Colon (tissue), 2 donors: ENCODE measurements around the gene OTUB2.

Experiments
- FAIRE-seq: peaks from 2 replicates; lab custom pipeline; 2012; peaks lifted over from hg19 to GRCh38; lab: Jason Lieb, UNC
- donor health status: control.
- donor health status: control.

Gene OTUB2

DNA sequence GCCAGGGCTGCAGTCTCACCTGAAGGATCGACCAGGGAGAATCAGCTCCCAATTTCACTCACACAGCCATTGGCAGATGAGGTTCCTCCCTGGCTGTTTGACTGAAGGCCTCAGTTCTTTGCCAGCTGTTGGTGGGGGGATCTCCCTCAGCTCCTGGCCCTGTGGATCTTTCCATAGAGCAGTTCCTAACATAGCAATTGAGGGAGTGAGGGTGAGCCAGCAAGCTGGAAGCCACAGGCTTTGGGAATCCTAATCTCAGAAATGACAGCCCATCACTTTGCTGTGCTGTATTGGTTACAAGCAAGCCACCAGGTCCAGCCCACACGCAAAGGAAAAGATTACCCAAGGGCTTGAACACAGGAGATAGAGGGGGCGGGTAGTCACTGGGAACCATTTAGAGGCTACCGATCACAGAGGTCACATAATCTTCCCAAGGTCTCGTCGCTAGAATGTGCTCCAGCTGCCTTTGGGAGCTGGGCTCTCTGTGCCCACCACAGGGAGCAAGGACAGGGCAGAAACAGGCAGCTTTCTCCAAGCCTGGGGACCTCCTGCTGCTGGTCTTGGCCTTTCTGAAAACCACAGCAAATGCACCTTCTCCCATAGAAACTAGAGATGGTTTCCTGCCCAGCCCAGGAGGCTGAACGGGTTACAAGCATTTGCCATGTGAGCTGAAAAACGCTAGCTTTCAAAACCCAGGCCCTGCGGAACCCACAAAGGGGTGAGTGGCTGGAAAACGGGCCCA, 4.6 kb upstream of the OTUB2 start:
- FAIRE-seq = no peak

DNA sequence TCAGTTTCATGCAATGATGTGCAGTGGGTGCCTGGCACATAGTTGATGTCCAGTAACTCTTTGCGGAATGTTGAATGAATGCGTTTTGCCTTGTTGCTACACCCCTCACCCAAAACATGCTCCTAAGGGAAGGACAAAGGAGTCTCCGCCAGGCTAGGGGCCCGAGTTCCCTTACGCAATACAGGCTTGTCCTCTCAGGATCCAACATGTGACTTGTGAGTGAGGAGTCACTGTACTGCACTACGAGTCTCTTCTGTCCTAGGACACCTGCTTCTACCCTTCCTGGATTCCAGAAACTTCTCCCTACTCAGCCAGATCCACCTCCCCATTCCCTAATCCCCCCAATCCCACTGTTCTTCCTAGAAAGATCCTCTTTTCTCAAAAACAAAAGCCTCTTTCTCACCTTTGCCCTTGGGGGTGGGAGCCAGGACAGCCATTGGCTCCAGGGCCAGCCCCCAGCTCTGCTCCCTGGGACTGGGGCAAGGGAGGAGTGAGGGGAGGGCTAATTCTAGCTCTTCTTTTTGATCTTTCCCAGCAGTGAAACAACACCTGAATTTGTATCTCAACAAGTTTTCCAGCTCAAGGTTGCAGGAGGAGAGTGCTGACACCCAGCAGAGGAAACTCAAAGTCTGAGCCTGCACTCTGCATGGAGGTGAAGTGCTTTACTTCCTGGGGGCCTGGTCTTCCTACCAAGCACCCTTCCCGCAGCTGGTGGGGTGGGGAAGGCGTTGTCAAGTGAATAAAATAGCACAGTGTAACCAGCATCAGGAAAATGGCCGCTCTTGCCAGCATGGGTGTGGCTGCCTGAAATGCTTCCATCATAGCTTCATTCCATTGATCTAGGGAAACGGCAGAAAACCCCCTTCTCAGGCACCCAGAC, 3.4 kb upstream of the OTUB2 start:
- FAIRE-seq = no peak

DNA sequence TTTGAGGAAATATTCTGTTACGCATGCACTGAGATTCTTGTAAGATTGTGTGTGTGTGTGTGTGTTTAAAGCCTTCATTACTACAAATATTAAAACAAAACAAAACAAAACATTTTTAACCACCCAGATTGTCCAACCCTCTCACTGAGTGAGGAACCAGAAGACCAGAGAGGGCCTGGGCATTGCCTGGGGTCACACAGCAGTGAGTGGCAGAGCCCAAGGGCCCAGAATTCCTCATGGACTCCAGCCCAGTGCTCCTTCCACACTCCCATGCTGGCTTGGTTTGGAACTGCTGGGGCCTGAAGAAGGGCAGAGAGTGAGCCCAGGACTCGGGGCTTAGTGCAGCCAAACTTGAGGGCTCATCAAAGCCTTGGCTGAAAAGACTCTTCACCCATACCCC, 1.6 kb upstream of the OTUB2 start:
- no peak for FAIRE-seq

DNA sequence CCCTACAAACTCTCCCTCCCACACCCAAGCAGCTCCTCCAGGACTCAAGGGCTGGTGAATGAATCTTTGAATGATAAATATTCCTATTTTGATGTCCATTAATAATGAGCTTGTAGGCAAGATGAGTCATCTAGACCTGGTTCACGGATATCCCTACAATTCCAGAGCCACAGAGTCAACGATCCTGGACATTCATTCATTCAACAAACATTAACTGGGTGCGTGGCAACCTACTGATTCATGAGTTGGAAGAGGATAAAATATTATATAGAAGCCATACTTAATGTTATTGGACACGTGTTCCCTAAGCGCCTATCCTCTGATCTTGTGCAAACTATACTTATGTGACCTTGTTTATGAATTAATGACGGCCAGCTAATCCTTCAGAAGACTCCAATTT, 420 bp upstream of the OTUB2 start:
- FAIRE-seq = no peak

DNA sequence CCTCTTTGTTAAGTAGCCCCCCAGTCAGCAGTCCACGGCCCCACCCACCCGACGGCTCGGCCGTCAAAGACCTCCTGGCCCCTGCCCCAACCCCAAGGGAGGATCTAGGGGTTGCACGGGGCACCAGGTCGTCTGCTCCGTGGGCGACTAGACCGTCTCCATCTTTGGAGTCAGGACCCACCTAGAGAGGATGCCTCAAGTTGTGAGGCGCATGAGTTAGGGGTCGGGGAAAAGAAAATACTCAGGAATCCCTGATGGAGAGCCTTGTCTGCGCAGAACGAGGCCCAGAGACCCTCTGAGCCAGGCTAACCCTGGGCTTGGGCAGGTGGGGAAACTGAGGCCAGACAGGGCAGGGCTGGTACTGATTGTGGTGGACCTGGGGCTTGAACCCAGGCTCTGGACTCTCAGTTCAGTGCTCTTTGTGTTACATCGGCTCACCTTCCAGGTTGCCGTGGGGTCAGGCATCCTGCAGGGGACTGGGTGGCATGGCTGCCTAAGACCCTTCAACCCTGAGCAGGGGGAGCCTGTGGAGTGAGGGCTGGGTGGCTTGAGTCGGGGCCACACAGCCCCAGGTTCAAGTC, 839 bp downstream of the OTUB2 start:
- no peak for FAIRE-seq

DNA sequence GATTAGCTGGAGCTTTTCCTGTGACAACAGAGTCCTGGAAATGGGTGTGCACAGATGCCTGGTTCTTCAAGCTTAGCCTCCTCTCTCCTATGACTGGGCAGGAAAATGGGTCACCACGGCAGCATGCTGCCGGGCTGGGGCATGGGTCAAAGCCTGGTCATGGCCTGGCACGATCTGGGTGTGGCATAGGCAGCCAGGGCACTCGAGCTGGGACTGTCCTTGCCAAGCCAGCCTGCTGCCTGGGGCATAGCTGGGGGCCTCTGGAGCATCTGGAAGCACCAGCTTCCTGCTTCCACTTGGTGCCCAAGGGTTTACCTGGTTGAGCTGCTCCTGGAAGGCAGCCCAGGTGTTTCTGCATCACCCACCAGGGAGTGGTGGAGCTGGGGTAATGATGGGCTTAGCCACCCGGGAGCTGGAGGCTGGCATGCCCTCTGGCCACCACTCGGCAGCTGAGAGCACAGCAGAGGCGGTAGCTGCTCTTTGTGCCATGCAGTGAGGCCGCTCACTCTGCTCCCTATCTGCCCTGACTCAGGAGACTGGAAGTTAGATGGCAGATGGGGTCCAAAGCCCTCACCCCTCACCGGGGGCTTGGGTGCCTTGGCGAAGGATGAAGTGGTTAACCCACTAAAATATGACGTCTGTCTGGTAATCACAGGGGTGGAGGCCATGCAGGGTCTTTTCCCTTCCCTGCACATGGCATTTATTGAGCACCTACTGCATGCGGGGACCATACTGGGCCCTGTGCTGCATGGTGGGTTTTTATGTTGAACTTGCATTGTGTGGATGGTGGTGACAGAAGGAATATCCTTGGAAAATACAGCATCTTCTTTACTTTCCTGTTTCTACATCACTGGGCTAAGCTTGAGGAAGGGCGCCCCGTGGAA, 1.7 kb downstream of the OTUB2 start:
- FAIRE-seq = no peak

DNA sequence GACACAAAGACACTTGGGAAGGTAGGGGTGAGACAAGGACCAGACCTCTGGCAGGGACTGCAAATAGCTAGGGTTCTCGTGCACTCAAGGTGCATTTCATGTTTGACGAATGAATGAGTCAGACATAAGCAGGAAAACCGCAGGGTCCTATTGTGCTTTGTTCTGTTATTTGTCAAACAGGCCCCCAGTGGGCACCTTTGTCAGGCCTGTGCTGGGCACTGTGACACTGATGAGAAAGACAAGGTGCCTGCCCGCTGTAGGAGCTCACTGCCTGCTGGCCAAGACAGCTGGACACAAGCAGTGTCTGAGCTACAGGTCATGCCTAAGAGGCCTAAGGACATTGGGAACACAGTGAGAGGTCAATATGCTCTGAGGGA, 2.3 kb downstream of the OTUB2 start:
- FAIRE-seq = no peak

DNA sequence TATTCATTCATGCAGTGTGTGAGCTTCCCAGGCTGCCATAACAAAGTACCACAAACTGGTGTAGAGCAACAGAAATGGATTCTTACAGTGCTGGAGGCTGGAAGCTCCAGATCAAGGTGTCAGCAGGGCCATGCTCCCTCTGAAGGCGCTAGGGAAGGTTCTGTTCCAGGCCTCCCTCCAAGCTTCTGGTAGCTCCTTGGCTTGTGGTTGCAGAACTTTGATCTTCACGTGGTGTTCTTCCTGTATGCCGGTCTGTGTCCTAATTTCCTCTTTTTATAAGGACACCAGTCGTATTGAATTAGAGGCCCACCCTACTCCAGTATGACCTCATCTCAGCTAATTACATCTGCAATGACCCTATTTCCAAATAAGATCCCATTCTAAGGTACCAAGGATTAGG, 3.1 kb downstream of the OTUB2 start:
- no peak for FAIRE-seq

DNA sequence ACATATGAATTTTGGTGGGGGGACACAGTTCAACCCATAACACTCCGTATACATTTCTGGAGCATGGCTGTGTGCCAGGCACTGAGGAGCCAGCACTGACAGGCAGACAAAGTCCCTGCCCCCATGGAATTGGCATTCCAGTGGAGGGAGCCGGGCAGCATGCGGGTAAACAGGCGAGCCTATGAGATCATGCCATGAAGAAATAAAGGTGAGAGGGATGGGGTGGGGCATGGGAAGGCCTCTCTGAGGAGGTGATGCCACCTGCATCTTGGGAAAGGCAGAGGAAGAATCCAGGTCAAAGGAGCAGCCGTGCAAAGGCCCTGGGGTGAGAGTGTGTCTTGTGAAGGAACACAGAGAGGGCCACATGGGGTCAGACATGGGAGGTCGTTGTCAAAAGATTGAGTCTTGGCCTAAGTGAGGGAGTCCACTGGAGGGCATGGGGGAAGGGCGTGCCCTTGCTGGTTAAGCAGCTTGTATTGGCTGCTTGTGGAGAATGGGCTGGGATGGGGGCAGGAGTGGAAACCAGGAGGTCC, 3.6 kb downstream of the OTUB2 start:
- no peak for FAIRE-seq

DNA sequence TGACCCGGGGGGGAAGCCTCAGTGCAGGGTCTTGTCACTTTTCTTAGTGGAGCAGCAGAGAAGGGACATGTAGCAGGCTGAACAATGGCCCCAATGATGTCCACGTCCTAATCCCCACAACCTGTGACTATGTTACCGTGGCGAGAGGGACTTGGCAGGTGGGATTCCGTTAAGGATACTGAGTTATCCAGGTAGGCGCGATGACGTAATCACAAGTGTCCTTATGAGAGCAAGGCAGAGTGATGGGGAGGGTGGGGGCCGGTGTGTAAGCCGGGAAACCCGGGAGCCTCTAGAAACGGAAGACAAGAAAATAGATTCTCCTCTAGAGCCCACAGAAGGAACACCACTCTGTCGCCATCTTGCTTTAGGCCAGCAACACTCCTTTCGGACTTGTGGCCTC, 4.4 kb downstream of the OTUB2 start:
- no peak for FAIRE-seq

DNA sequence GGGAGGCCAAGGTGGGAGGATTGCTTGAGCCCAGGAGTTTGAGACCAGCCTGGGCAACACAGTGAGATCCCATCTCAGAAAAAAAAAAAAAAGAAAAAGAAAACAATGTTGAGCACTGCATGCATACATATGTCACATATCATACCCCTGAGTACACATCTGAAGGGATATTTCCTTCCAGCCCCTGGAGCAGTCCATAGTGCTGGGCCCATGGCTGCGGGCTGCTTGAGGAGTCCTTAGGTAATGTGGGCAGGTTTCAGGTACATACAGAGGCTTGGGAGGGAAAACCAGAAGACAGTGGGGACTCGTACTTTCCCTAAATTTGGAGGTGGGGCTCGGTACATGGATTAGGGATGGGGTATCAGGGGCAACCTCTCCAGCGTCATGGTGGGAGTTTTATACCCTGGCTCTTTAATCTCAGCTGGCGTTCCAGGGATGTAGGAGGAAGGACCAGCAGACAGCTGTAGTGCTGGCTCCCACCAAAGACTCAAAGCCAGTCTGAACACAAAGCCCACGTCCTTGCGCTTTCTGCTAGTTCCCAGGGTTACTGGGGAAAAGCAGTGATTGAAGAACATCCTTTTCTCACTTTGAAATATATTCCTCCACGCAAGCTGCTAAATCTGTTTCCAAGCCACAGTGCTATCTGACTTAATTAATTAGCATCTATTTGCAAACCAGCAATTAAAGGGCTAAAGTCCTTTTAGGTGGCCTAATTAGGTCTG, 5.2 kb downstream of the OTUB2 start:
- FAIRE-seq = no peak

DNA sequence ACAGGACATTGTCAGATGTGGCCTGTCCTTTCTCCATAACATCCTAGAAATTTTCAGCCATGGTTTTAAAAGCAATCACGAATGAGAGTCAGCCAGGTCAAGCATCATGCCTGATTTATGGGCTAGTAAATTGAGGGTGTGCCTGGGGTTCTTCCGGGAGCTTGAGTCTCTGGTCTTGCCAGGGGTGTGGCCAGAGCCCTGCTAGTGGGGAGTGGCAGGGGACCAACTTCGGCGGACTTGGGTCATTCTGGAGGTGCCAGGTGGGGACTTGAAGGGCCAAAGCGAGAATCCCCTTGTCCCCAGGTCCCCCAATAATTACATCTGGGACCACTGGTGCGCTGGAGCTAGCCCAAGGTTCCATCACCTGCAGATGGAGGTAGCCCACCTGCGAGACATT, 5.7 kb downstream of the OTUB2 start:
- FAIRE-seq = no peak

DNA sequence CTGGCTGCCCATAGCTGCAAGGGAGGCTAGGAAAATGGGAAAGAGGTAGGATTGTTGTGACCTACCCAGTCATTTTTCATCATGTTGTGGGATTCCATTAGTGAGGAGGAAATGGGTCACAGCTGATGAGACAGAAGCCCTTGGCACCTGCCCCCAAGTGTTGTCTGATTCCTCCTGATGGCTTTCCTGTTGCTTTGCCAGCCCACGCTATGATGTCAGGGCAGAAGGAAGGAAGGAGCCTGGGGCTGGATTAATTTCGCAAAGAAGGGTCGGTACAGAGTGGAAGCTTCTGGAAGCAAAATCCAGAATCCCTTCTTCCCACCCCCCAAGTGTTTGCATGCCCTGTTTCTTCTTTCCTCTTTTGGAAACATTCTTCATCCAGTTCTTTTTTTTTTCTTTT, 8.7 kb downstream of the OTUB2 start:
- FAIRE-seq = no peak

DNA sequence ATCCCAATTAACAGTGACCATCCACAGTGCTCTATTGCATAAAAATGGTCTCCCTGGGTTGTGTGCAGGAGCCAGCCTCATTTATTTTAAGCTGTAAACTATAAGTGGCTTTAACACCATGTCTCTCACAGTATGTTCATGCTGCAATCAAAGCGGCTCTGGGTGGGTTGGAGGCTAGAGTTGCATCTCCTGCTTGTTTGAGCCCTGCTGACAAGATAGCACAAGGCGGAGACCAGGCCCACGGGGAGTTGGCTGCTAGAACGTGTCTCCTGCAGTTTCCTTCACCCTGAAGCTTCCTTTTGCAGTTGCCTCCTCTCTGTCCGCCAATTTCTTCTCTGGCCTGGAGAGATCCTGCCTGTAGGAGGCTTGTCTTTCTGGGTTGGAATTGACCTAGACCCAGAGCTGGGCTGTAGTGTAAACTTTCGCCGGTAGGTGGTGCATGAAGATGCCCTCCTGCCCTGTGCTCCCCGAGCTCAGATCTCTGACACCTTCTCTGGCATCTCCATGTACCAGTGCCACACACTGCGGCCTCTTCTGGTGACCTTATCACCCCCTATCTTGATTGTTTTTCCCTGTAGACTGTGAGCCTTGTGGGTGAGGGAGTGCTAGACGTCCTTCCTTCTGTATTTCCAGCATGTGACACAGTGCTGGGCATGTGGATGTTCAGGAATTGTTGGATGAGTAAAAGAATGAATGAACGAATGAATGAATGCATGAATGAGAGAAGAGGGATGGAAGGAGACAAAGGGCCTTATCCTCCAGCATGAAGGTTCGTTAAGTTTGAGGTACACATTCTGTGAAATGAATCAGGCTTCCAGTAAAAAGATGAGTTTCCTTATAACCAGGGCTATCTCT, 10.4 kb downstream of the OTUB2 start:
- no peak for FAIRE-seq

DNA sequence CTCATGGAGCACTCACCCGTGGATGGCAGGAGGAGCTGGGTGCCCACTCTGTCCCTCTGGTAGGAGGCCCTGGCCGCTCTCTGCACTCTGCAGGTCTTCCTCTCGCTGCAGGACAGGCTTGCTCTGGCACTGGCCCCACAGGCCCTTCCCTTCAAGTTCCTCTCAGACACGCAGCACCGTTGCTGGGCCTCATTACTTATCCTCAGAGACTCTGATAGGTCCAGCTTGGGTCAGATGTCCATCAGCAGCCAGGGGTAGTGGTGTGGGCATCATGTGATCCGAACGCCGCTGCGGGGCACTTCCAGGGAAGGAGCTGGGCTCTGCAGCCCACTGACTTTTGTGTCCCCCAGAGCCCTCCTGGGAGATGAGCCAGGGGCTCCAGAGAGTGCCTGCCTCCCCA, 11.8 kb downstream of the OTUB2 start:
- no peak for FAIRE-seq

DNA sequence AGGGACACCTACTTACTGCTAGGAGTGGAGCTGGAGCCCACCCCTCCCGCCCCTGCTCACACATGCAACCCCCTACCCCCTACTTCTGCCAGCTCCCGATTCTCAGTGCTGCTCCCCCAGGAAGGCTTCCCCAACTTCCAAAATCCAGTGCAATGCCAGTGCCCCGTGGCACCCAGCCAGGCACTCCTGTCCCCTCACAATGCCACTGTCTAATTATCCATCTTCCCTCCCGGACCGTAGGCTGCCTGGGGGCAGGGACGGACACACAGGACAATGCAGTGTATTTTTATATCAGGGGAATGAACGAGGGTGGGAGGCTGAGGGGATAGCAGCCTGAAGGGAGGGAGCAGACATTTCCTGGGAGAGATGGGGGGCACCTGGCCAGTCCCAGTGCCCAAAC, 12.4 kb downstream of the OTUB2 start:
- no peak for FAIRE-seq

DNA sequence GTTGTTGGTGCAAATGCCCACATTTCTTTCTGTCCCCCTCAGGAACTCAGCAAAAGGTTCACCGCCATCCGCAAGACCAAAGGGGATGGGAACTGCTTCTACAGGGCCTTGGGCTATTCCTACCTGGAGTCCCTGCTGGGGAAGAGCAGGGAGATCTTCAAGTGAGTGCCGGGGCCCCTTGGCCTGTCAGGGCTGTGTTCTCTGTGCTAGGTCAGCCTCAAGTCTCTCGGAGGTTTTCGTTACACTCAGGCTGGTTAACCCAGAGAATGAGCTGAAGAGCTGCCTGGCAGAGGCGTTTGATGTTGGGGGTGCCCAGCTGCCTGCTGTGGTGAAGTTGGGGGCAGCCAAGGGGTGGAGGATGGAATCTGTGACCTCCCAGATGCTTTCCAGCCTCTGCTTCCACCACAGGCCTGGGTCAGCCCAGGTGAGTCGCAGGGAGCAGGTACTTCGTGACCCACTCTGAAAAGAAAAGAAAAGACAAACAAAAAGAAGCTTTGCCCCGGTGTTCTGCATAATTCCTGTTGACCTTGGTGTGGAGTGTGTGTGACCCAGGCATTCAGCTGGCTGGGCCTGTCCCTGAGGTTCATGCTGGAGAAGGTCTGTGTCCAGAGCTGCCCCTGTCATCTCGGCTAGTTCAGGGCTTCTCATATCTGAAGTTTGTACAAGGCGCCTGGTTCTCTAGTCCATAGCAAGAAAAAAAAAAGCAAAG, 12.9 kb downstream of the OTUB2 start:
- FAIRE-seq = no peak

DNA sequence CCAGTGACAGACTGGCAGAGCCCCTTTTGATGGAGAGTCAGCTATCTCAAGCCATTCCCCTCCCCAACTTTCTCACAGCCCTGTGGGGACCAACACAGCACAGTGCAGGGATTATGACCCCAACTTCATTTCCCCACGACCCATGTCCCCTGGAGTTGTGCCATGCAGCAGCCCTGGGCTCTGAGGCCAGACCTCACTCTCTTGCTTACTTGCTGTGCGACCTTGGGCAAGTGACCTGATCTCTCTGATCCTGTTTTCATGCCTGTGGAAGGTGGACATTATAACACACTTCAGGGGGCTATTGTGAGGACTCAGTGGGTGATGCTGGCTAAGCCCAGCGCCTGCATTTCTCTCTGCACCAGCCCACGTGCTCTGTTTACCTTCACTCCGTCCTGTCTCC, 14.1 kb downstream of the OTUB2 start:
- no peak for FAIRE-seq

DNA sequence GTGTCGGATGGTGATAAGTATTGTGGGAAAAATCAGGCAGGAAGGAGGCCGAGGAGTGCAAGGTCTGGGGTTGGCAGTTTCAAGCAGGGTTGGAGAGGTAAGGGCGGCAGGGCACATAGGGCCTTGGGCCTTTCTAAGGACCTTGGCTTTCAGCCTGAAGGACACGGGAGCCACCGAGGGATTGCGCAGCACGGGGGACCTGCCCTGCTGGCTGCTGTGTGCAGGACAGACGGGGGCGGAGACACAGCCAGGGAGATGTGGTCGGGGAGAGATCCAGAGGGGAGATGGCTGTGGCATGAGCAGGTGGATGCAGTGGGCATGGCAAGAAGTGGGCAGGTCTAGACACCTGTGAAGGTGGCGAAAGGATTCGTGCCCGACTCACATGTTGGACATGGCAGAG, 14.7 kb downstream of the OTUB2 start:
- FAIRE-seq = no peak
